ENCODE measurements around the gene WAS. TPM values are rescaled to one million over a fixed set of nuclear protein-coding genes. Genes with fewer than 3 reads are reported as not detected.

The WAS gene
- total RNA-seq, 1 donor, result under 0.01 TPM

- no peak for DNase-seq (ENCODE audit: low read depth)
- no peak for TF ChIP-seq CTCF (IDR thresholded peaks at IDR 0.05; ENCODE audit: insufficient read depth, low read depth, low read length)
- no peak overlapping the region for H3K4me3 ChIP-seq (ENCODE audit: low read depth, low read length)
Measured at GRCh38 chrX:48703228-48703627, 19.6 kb downstream of the WAS start.

GRCh38 chrX:48703642-48704481, 20.3 kb downstream of the WAS start:
- no peak for TF ChIP-seq CTCF (IDR thresholded peaks at IDR 0.05; ENCODE audit: insufficient read depth, low read depth, low read length)
- peak; percentile 20 for DNase-seq (ENCODE audit: low read depth)
- no peak overlapping the region for H3K4me3 ChIP-seq (ENCODE audit: low read depth, low read length)

- DNase-seq (ENCODE audit: low read depth), result no peak
- TF ChIP-seq CTCF (IDR thresholded peaks at IDR 0.05; ENCODE audit: insufficient read depth, low read depth, low read length), result no peak
- no peak overlapping the region for H3K4me3 ChIP-seq (ENCODE audit: low read depth, low read length)
Measured at GRCh38 chrX:48705871-48706270, 22.3 kb downstream of the WAS start.

- H3K4me3 ChIP-seq (ENCODE audit: low read depth, low read length), result no peak overlapping the region
- no peak for DNase-seq (ENCODE audit: low read depth)
- no peak for TF ChIP-seq CTCF (IDR thresholded peaks at IDR 0.05; ENCODE audit: insufficient read depth, low read depth, low read length)
Measured at GRCh38 chrX:48709522-48710112, 26.0 kb downstream of the WAS start.

- TF ChIP-seq CTCF (IDR thresholded peaks at IDR 0.05; ENCODE audit: insufficient read depth, low read depth, low read length), result no peak
- DNase-seq (ENCODE audit: low read depth), result no peak
- H3K4me3 ChIP-seq (ENCODE audit: low read depth, low read length), result no peak overlapping the region
Measured at GRCh38 chrX:48711162-48711928, 27.7 kb downstream of the WAS start.

GRCh38 chrX:48711929-48712505, 28.4 kb downstream of the WAS start:
- TF ChIP-seq CTCF (IDR thresholded peaks at IDR 0.05; ENCODE audit: insufficient read depth, low read depth, low read length), result no peak
- no peak for DNase-seq (ENCODE audit: low read depth)
- H3K4me3 ChIP-seq (ENCODE audit: low read depth, low read length), result no peak overlapping the region
